GM12891 (cell line): ENCODE results near the gene SPHKAP.

Experiments used
- POLR2A ChIP-seq: IDR thresholded peaks from 2 replicates; pipeline ENCODE4 v1.6.1; 2011; ENCODE audit warnings: low read depth, low read length, control low read depth
- POLR2AphosphoS5 ChIP-seq: IDR thresholded peaks from 2 replicates; pipeline ENCODE4 v1.6.1; 2011; ENCODE audit warnings: low read depth, low read length, control low read depth
- TAF1 ChIP-seq: IDR thresholded peaks from 2 replicates; pipeline ENCODE4 v1.6.1; 2011; ENCODE audit warnings: low read depth, low read length, control low read depth

DNA sequence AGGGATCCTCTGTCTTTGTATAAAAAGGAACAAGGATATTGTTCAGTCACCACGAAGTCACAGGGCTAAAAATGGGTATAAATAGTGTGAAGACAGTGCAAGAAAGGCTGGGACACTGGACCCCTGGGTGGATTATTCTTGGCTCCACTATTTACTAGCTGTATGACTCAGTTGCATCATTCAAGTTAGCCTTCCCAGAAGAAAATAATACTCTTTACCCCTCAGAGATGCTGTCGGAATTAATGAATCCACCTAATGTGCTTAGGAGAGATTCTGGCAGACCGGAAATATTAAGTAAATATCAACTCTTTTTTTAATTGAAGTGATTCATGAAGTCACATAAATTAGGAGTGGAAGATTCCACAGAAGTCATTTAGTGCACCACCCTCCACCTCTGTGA is 98.9 kb downstream of the SPHKAP start:
- TF ChIP-seq TAF1, result no peak
- no peak for TF ChIP-seq POLR2A
- no peak for TF ChIP-seq POLR2AphosphoS5
